RWPE1 (cell line): ENCODE results near the gene SLC30A1.

Experiments used
- CTCF ChIA-PET: fragments of 350-600 bp; sonication (Branson Sonifier 250); formaldehyde crosslinking; extraction: SDS; loops from one replicate; lab custom pipeline; 2021; lab: Yijun Ruan, JAX
- POLR2A ChIA-PET: fragments of 400-600 bp; formaldehyde crosslinking; extraction: SDS; loops from one replicate; lab custom pipeline; 2020; ENCODE audit warnings: antibody characterized with exemption; ENCODE audit not compliant: low non-redundant PET; lab: Yijun Ruan, JAX
- DNase-seq: peaks from one replicate; pipeline ENCODE4 v3.0.0; 2012; ENCODE audit warnings: low spot score
- H3K27ac ChIP-seq: fragments of 450-650 bp; 2 replicates; pipeline ENCODE4 v1.5.1; 2017
- CTCF ChIP-seq: fragments of 450-650 bp; conservative IDR thresholded peaks from 2 replicates; pipeline ENCODE4 v1.5.1; 2017; ENCODE audit warnings: low read depth, mild to moderate bottlenecking

SLC30A1 gene

GRCh38 chr1:211605034-211605433 is 26.1 kb upstream of the SLC30A1 start:
- POLR2A ChIA-PET = no interaction called here
- no peak overlapping the region for H3K27ac ChIP-seq
- TF ChIP-seq CTCF = no peak

GRCh38 chr1:211604548-211604947 is 25.6 kb upstream of the SLC30A1 start:
- H3K27ac ChIP-seq = no peak overlapping the region
- ChIA-PET CTCF (no interaction called here), POLR2A (no interaction called here)
- no peak for TF ChIP-seq CTCF
- no peak for DNase-seq

More at GRCh38 chr1:211605034-211605433, 26.1 kb upstream of the SLC30A1 start:
- DNase-seq = no peak
- CTCF ChIA-PET = no interaction called here

- CTCF ChIA-PET = no interaction called here
- no peak for DNase-seq
- POLR2A ChIA-PET = no interaction called here
- H3K27ac ChIP-seq = no peak overlapping the region
- TF ChIP-seq CTCF = no peak
Observed at GRCh38 chr1:211603713-211604112, 24.8 kb upstream of the SLC30A1 start.

- no peak for TF ChIP-seq CTCF
- ChIA-PET POLR2A (no interaction called here), CTCF (interaction anchor here (0.6 kb wide), 1 partner anchor 232 kb away, joined by 7 read pairs; no protein-coding TSS in a partner anchor)
- H3K27ac ChIP-seq = no peak overlapping the region
- peak; percentile 60 for DNase-seq
Observed at GRCh38 chr1:211603191-211603701, 24.3 kb upstream of the SLC30A1 start.

GRCh38 chr1:211601982-211602670 is 23.2 kb upstream of the SLC30A1 start:
- ChIA-PET POLR2A (no interaction called here), CTCF (no interaction called here)
- no peak for TF ChIP-seq CTCF
- H3K27ac ChIP-seq = no peak overlapping the region
- no peak for DNase-seq

GRCh38 chr1:211601159-211601558 is 22.2 kb upstream of the SLC30A1 start:
- ChIA-PET CTCF (interaction anchor here (0.6 kb wide), 1 partner anchor 1241 kb away, joined by 3 read pairs; no protein-coding TSS in a partner anchor), POLR2A (no interaction called here)
- H3K27ac ChIP-seq = no peak overlapping the region
- DNase-seq = no peak
- no peak for TF ChIP-seq CTCF
